ENCODE data around the gene RPS6KA3. TPM values are rescaled to one million over a fixed set of nuclear protein-coding genes. Genes with fewer than 3 reads are reported as not detected.

The RPS6KA3 gene
- total and polyA plus RNA-seq, 2 of the 8 experiments (the other 6 are each of a cell fraction or from before 2014, with no cell fraction given), result 7.1 to 13.0 TPM

GRCh38 chrX:20173856-20174255 lies 92.9 kb downstream of the RPS6KA3 start:
- Histone ChIP-seq H3K9me3 (ENCODE audit: insufficient read depth in 2 of 2, low read depth in 1 of 2, low read length in 1 of 2) (no peaks in the 10 kb centered on the region), H2AK5ac (ENCODE audit: low read depth, low read length) (no peak overlapping the region), H4K5ac (ENCODE audit: insufficient read length, low read depth, low read length) (no peak overlapping the region), H4K91ac (replicated peaks; ENCODE audit: insufficient read length, low read length) (no peak overlapping the region), H2BK5ac (ENCODE audit: low read depth, low read length) (no peak overlapping the region), H3K27ac (ENCODE audit: low read depth, low read length) (no peak overlapping the region), H3K23ac (ENCODE audit: insufficient read length) (no peak overlapping the region), H4K8ac (ENCODE audit: extremely low read depth, insufficient read depth, low read length) (no peak overlapping the region), H3K14ac (ENCODE audit: insufficient read length) (no peak overlapping the region), H3K79me1 (ENCODE audit: low read depth, low read length) (no peaks in the 10 kb centered on the region), H3K36me3 (ENCODE audit: control insufficient read depth in 2 of 4, insufficient read depth in 4 of 4, low read length in 3 of 4) (peaks cover 0 to 14% (median 0%) of the 10 kb centered on the region in 4 experiments; a peak in 4 of 8 replicates), H3K18ac (ENCODE audit: extremely low read depth, low read length) (no peak overlapping the region), H3K27me3 (replicated peaks in 1 of 4; ENCODE audit: control insufficient read depth in 3 of 4, extremely low read depth in 1 of 4, insufficient read depth in 3 of 4, low read length in 3 of 4) (no peaks in the 10 kb centered on the region), H3K4me1 (replicated peaks in 1 of 4; ENCODE audit: control insufficient read depth in 3 of 4, insufficient read depth in 4 of 4, low read length in 3 of 4) (no peaks in the 10 kb centered on the region), H3K4me3 (ENCODE audit: extremely low read depth in 1 of 4, insufficient read depth in 2 of 4, low read depth in 3 of 4, low read length in 4 of 4) (no peak overlapping the region), H2BK15ac (ENCODE audit: low read length) (no peak overlapping the region), H3K4ac (replicated peaks; ENCODE audit: insufficient read length, low read depth, low read length) (no peak overlapping the region), H3K9ac (replicated peaks in 1 of 4; ENCODE audit: extremely low read depth in 1 of 4, low read depth in 3 of 4, low read length in 3 of 4) (no peak overlapping the region), H2BK12ac (ENCODE audit: low read depth, low read length) (no peak overlapping the region), H2AFZ (ENCODE audit: low read length) (no peak overlapping the region), H3K79me2 (ENCODE audit: control insufficient read depth in 1 of 2, insufficient read depth in 2 of 2, low read length in 2 of 2) (no peaks in the 10 kb centered on the region), H3K23me2 (ENCODE audit: low read depth, low read length) (no peaks in the 10 kb centered on the region), H2BK20ac (ENCODE audit: low read length) (no peak overlapping the region), H2BK120ac (replicated peaks; ENCODE audit: low read depth, low read length) (no peak overlapping the region), H4K20me1 (replicated peaks in 1 of 2; ENCODE audit: control insufficient read depth in 1 of 2, insufficient read depth in 2 of 2, low read length in 2 of 2) (no peaks in the 10 kb centered on the region), H3K4me2 (ENCODE audit: insufficient read depth in 1 of 2, low read depth in 2 of 2, low read length in 2 of 2) (no peak overlapping the region), H3K56ac (replicated peaks; ENCODE audit: insufficient read length, low read depth, low read length) (no peak overlapping the region)
- FAIRE-seq (no peak), DNase-seq (ENCODE audit: low read depth in 1 of 2, low spot score in 2 of 2) (no peak)
- 86% methylated on average over 2 of the region's 2 CpGs; no CpG with 5 or more reads in 1 of the 2 experiments for WGBS, 2 experiments (ENCODE audit: extremely low coverage in 1 of 2, insufficient coverage in 1 of 2, insufficient read length in 1 of 2, insufficient replicate concordance in 2 of 2, low coverage in 1 of 2, low lambda C conversion rate in 2 of 2, missing lambda C conversion rate in 1 of 2)
- POLR2A ChIA-PET (ENCODE audit: partially characterized antibody), result no interaction called here
- CTCF ChIA-PET (ENCODE audit: partially characterized antibody), result interaction anchor here (0.7 to 1.1 kb wide), 2 partner anchors 160 to 272 kb away, joined by 3 read pairs; no protein-coding TSS in a partner anchor
- TF ChIP-seq JUND (IDR thresholded peaks at IDR 0.05; ENCODE audit: low read length) (no peak), SP4 (IDR thresholded peaks at IDR 0.05; ENCODE audit: low read length) (no peak), NANOG (IDR thresholded peaks at IDR 0.05; ENCODE audit: insufficient read depth, low read depth, low read length, poor library complexity, severe bottlenecking) (no peak), KDM5A (IDR thresholded peaks at IDR 0.05; ENCODE audit: low read length) (no peak), RAD21 (IDR thresholded peaks at IDR 0.05 in 1 of 2, conservative IDR thresholded peaks at IDR 0.05 in 1 of 2; ENCODE audit: low read depth in 2 of 2, low read length in 2 of 2) (no peak), RFX5 (IDR thresholded peaks at IDR 0.05; ENCODE audit: borderline replicate concordance, low read depth, low read length) (no peak), SUZ12 (IDR thresholded peaks at IDR 0.05; ENCODE audit: low read length) (no peak), SAP30 (IDR thresholded peaks at IDR 0.05; ENCODE audit: insufficient read depth, insufficient replicate concordance, low read length) (no peak), ASH2L (IDR thresholded peaks at IDR 0.05; ENCODE audit: low read length) (no peak), SIN3A (conservative IDR thresholded peaks at IDR 0.05 in 1 of 2, IDR thresholded peaks at IDR 0.05 in 1 of 2; ENCODE audit: low read depth in 1 of 2, low read length in 2 of 2) (no peak), POLR2AphosphoS5 (IDR thresholded peaks at IDR 0.05; ENCODE audit: low read depth, low read length) (no peak), ATF3 (IDR thresholded peaks at IDR 0.05; ENCODE audit: insufficient read depth, low read depth, low read length) (no peak), EZH2 (IDR thresholded peaks at IDR 0.05; ENCODE audit: low read depth, low read length, severe bottlenecking) (no peak)
